ENCODE results near the gene PRXL2A.

Gene PRXL2A

DNA sequence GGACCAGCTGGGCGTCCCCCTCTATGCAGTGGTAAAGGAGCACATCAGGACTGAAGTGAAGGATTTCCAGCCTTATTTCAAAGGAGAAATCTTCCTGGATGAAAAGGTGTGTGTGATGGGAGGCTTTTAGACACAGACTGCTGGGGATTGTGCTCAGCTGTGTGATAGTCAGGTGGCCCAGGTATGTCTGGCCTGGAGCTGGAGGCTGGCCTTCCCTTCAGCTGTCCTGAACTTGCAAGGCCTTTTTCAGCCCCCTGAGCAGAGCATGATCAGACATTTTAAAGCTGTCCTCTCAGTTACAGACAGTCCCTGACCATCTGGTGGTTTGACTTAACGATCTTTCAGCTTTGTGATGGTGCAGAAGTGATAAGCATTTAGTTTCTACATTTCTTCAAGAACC, 17.6 kb downstream of the PRXL2A start:
- TF ChIP-seq, protein P1, sequence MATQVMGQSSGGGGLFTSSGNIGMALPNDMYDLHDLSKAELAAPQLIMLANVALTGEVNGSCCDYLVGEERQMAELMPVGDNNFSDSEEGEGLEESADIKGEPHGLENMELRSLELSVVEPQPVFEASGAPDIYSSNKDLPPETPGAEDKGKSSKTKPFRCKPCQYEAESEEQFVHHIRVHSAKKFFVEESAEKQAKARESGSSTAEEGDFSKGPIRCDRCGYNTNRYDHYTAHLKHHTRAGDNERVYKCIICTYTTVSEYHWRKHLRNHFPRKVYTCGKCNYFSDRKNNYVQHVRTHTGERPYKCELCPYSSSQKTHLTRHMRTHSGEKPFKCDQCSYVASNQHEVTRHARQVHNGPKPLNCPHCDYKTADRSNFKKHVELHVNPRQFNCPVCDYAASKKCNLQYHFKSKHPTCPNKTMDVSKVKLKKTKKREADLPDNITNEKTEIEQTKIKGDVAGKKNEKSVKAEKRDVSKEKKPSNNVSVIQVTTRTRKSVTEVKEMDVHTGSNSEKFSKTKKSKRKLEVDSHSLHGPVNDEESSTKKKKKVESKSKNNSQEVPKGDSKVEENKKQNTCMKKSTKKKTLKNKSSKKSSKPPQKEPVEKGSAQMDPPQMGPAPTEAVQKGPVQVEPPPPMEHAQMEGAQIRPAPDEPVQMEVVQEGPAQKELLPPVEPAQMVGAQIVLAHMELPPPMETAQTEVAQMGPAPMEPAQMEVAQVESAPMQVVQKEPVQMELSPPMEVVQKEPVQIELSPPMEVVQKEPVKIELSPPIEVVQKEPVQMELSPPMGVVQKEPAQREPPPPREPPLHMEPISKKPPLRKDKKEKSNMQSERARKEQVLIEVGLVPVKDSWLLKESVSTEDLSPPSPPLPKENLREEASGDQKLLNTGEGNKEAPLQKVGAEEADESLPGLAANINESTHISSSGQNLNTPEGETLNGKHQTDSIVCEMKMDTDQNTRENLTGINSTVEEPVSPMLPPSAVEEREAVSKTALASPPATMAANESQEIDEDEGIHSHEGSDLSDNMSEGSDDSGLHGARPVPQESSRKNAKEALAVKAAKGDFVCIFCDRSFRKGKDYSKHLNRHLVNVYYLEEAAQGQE (IDR thresholded peaks at IDR 0.05; ENCODE audit: insufficient replicate concordance, low read depth) = no peak
- no peak for TF ChIP-seq SPI1 (IDR thresholded peaks at IDR 0.05; ENCODE audit: borderline replicate concordance, low read depth)
- no peak for TF ChIP-seq GABPA (IDR thresholded peaks at IDR 0.05; ENCODE audit: low read depth)
- TF ChIP-seq, protein P2, sequence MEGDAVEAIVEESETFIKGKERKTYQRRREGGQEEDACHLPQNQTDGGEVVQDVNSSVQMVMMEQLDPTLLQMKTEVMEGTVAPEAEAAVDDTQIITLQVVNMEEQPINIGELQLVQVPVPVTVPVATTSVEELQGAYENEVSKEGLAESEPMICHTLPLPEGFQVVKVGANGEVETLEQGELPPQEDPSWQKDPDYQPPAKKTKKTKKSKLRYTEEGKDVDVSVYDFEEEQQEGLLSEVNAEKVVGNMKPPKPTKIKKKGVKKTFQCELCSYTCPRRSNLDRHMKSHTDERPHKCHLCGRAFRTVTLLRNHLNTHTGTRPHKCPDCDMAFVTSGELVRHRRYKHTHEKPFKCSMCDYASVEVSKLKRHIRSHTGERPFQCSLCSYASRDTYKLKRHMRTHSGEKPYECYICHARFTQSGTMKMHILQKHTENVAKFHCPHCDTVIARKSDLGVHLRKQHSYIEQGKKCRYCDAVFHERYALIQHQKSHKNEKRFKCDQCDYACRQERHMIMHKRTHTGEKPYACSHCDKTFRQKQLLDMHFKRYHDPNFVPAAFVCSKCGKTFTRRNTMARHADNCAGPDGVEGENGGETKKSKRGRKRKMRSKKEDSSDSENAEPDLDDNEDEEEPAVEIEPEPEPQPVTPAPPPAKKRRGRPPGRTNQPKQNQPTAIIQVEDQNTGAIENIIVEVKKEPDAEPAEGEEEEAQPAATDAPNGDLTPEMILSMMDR (IDR thresholded peaks at IDR 0.05; ENCODE audit: insufficient read depth, low read length) = no peak
- TF ChIP-seq POLR2AphosphoS5 (IDR thresholded peaks at IDR 0.05; ENCODE audit: low read depth) = no peak
- no peak for DNase-seq (ENCODE audit: low read depth in 1 of 2, low spot score in 1 of 2)
- Histone ChIP-seq H3K27ac (replicated peaks) (no peak overlapping the region), H3K4me3 (replicated peaks; ENCODE audit: insufficient read depth, low read length) (no peak overlapping the region), H3K27me3 (ENCODE audit: insufficient read depth, poor library complexity, severe bottlenecking) (no peaks in the 10 kb centered on the region)

- no peak overlapping the region for H3K4me3 ChIP-seq (replicated peaks; ENCODE audit: insufficient read depth, low read length)
- DNase-seq (ENCODE audit: low read depth in 1 of 2, low spot score in 1 of 2) = no peak
- no peak for TF ChIP-seq GABPA (IDR thresholded peaks at IDR 0.05; ENCODE audit: low read depth)
- no peak overlapping the region for H3K27ac ChIP-seq (replicated peaks)
- no peaks in the 10 kb centered on the region for H3K27me3 ChIP-seq (ENCODE audit: insufficient read depth, poor library complexity, severe bottlenecking)
Observed at GRCh38 chr10:80427541-80427940, 19.2 kb downstream of the PRXL2A start.

DNA sequence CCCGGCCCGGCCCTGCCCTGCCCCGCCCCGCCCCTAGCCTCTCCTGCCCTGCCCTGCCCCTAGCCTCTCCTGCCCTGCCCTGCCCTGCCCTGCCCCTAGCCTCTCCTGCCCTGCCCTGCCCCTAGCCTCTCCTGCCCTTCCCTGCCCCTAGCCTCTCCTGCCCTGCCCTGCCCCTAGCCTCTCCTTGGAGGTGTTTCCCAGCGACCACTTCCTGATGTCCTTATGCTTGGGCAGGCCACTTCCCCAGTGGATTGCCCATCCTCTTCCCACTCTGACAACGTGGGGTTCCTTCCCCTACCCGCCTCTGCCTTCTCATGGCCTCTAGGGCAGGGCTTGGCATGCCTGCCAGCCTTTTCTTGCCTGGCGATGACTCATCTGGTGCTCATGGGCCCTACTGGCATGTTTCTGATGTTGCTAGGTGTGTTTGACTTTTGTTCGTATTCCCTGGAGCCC, 21.2 kb downstream of the PRXL2A start:
- DNase-seq (ENCODE audit: low read depth in 1 of 2, low spot score in 1 of 2) = no peak
- Histone ChIP-seq H3K4me3 (replicated peaks; ENCODE audit: insufficient read depth, low read length) (no peak overlapping the region), H3K27me3 (ENCODE audit: insufficient read depth, poor library complexity, severe bottlenecking) (no peaks in the 10 kb centered on the region), H3K27ac (replicated peaks) (no peak overlapping the region)
- TF ChIP-seq SPI1 (IDR thresholded peaks at IDR 0.05; ENCODE audit: borderline replicate concordance, low read depth) (no peak), POLR2AphosphoS5 (IDR thresholded peaks at IDR 0.05; ENCODE audit: low read depth) (no peak), GABPA (IDR thresholded peaks at IDR 0.05; ENCODE audit: low read depth) (no peak)
- TF ChIP-seq, protein P1 (IDR thresholded peaks at IDR 0.05; ENCODE audit: insufficient replicate concordance, low read depth) = no peak
- TF ChIP-seq, protein P2 (IDR thresholded peaks at IDR 0.05; ENCODE audit: insufficient read depth, low read length) = no peak

DNA sequence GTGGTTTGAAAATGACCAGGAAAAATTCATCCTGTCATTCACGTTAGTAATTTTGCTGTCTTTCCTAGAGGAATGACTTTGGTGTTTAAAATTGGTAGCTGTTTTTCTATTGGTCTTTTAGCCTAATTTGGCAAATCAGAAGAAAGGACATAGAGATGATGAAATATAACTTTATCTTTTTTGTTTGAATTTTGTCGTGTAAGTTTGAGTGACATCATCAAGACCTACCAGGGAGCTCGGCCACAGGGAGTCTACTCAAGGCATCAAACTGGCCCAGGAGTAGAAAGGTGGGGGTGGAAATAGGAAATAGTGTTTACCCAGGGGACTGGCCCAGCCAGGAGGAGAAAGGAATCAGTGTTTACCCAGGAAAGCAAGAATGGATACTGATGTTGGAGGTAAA, 24.8 kb downstream of the PRXL2A start:
- TF ChIP-seq POLR2AphosphoS5 (IDR thresholded peaks at IDR 0.05; ENCODE audit: low read depth) = no peak
- TF ChIP-seq GABPA (IDR thresholded peaks at IDR 0.05; ENCODE audit: low read depth) = no peak
- TF ChIP-seq, protein P1 (IDR thresholded peaks at IDR 0.05; ENCODE audit: insufficient replicate concordance, low read depth) = no peak
- TF ChIP-seq SPI1 (IDR thresholded peaks at IDR 0.05; ENCODE audit: borderline replicate concordance, low read depth) = no peak
- TF ChIP-seq, protein P2 (IDR thresholded peaks at IDR 0.05; ENCODE audit: insufficient read depth, low read length) = no peak
- Histone ChIP-seq H3K4me3 (replicated peaks; ENCODE audit: insufficient read depth, low read length) (no peak overlapping the region), H3K27me3 (ENCODE audit: insufficient read depth, poor library complexity, severe bottlenecking) (no peaks in the 10 kb centered on the region), H3K27ac (replicated peaks) (no peak overlapping the region)
- no peak for DNase-seq (ENCODE audit: low read depth in 1 of 2, low spot score in 1 of 2)

Data from HL-60 (cell line).